SU-DHL-6 (cell line): ENCODE measurements around the gene ASCC2.
"Not testable (repeated sequence)": the region's sequence is repeated elsewhere in the genome, so short reads cannot be mapped to it uniquely, and the experiment has no call there.

Experiments used
- H2AFZ ChIP-seq: fragments of 200-600 bp; sonication (generic); 2 replicates; pipeline ENCODE4 v1.6.1; 2014; ENCODE audit warnings: low read depth, mild to moderate bottlenecking, moderate library complexity, mixed read lengths, antibody characterized with exemption, low read length; ENCODE audit not compliant: severe bottlenecking
- H3F3A ChIP-seq: fragments of 200-600 bp; shearing (Covaris generic); 2 replicates; pipeline ENCODE4 v1.6.0; 2016; ENCODE audit warnings: antibody characterized with exemption, mild to moderate bottlenecking; ENCODE audit not compliant: insufficient read depth
- H3K27ac ChIP-seq: fragments of 200-600 bp; sonication (generic); 2 replicates; pipeline ENCODE4 v1.5.1; 2016; ENCODE audit warnings: low read depth, mild to moderate bottlenecking, low read length, moderate library complexity, mixed read lengths
- H3K27me3 ChIP-seq: fragments of 200-600 bp; sonication (generic), shearing (Covaris generic); 2 replicates; pipeline ENCODE4 v1.6.0; 2014; ENCODE audit warnings: mild to moderate bottlenecking, low read length
- H3K36me3 ChIP-seq: fragments of 200-600 bp; sonication (generic); 2 replicates; pipeline ENCODE4 v1.6.1; 2014; ENCODE audit warnings: mild to moderate bottlenecking, low read length, mixed read lengths
- H3K4me2 ChIP-seq: fragments of 300-600, 200-600 bp; shearing (Covaris generic), sonication (generic); 2 replicates; pipeline ENCODE4 v1.6.0; 2014; ENCODE audit warnings: low read length, low read depth, mild to moderate bottlenecking; ENCODE audit not compliant: poor library complexity, severe bottlenecking
- H3K4me3 ChIP-seq: fragments of 200-600 bp; sonication (generic); 2 replicates; pipeline ENCODE4 v1.5.1; 2014; ENCODE audit warnings: antibody characterized with exemption, low read length, mild to moderate bottlenecking, mixed read lengths; ENCODE audit not compliant: insufficient read depth, poor library complexity, severe bottlenecking
- H3K79me2 ChIP-seq: fragments of 200-600 bp; sonication (generic); 2 replicates; pipeline ENCODE4 v1.6.1; 2014; ENCODE audit warnings: mild to moderate bottlenecking, low read length, moderate library complexity; ENCODE audit not compliant: insufficient read depth
- H3K9ac ChIP-seq: fragments of 200-600 bp; sonication (generic); 2 replicates; pipeline ENCODE4 v1.7.0; 2014; ENCODE audit warnings: mild to moderate bottlenecking, low read length
- H3K9me2 ChIP-seq: fragments of 200-600 bp; sonication (generic); replicated peaks from 2 replicates; pipeline ENCODE4 v1.6.1; 2014; ENCODE audit warnings: low read length; ENCODE audit not compliant: insufficient read depth
- H3K9me3 ChIP-seq: fragments of 200-600 bp; sonication (generic); 2 replicates; pipeline ENCODE4 v1.6.1; 2014; ENCODE audit warnings: low read length, mixed read lengths; ENCODE audit not compliant: insufficient read depth
- H4K20me1 ChIP-seq: fragments of 200-600 bp; sonication (generic); 2 replicates; pipeline ENCODE4 v1.6.1; 2014; ENCODE audit warnings: low read depth, mild to moderate bottlenecking, antibody characterized with exemption, low read length, moderate library complexity, mixed read lengths
- CTCF ChIP-seq: fragments of 200-600 bp; sonication (generic); IDR thresholded peaks from one replicate; pipeline ENCODE4 v1.5.1; 2017; ENCODE audit warnings: antibody characterized with exemption, mild to moderate bottlenecking, low read length, moderate library complexity; ENCODE audit not compliant: insufficient read depth, poor library complexity, severe bottlenecking
- EZH2phosphoT487 ChIP-seq: fragments of 200-600 bp; sonication (generic), shearing (Covaris generic); conservative IDR thresholded peaks from 2 replicates; pipeline ENCODE4 v1.6.1; 2018; ENCODE audit warnings: mild to moderate bottlenecking, antibody characterized with exemption, low read length, moderate library complexity, mixed read lengths

The ASCC2 gene

GRCh38 chr22:29839039-29839438 is 965 bp upstream of the ASCC2 start:
- no peak overlapping the region for H3K4me3 ChIP-seq
- H3F3A ChIP-seq: no peaks in the 10 kb centered on the region
- TF ChIP-seq EZH2phosphoT487 (no peak), CTCF (no peak)
- no peaks in the 10 kb centered on the region for H3K27me3 ChIP-seq
- H3K79me2 ChIP-seq: peaks cover 26% of the 10 kb centered on the region
- peak overlapping the region; percentile 96 for H2AFZ ChIP-seq
- no peaks in the 10 kb centered on the region for H3K36me3 ChIP-seq
- H3K4me2 ChIP-seq: peak overlapping the region; percentile 81
- no peaks in the 10 kb centered on the region for H3K9me3 ChIP-seq
- H3K9me2 ChIP-seq: no peaks in the 10 kb centered on the region
- no peak overlapping the region for H3K9ac ChIP-seq
- no peak overlapping the region for H3K27ac ChIP-seq
- H4K20me1 ChIP-seq: no peaks in the 10 kb centered on the region

GRCh38 chr22:29838599-29838956 is 504 bp upstream of the ASCC2 start:
- peak overlapping the region; percentile 96 for H2AFZ ChIP-seq
- no peaks in the 10 kb centered on the region for H4K20me1 ChIP-seq
- peak overlapping the region; percentile 81 for H3K9ac ChIP-seq
- H3K4me3 ChIP-seq: peak overlapping the region; percentile 54
- no peaks in the 10 kb centered on the region for H3K36me3 ChIP-seq
- no peaks in the 10 kb centered on the region for H3K9me2 ChIP-seq
- no peaks in the 10 kb centered on the region for H3K27me3 ChIP-seq
- H3F3A ChIP-seq: no peaks in the 10 kb centered on the region
- peak overlapping the region; percentile 81 for H3K4me2 ChIP-seq
- H3K27ac ChIP-seq: peak overlapping the region; percentile 26; the same call in 1 of the 2 replicates
- no peak for TF ChIP-seq CTCF
- H3K79me2 ChIP-seq: peaks cover 26% of the 10 kb centered on the region
- no peaks in the 10 kb centered on the region for H3K9me3 ChIP-seq

- H2AFZ ChIP-seq, H3K9me3 ChIP-seq, H3K27ac ChIP-seq, H3K9me2 ChIP-seq, H3F3A ChIP-seq, H4K20me1 ChIP-seq, H3K27me3 ChIP-seq, H3K36me3 ChIP-seq: not testable (repeated sequence)
- peak overlapping the region; percentile 79 for H3K4me3 ChIP-seq
- peak overlapping the region; percentile 81 for H3K9ac ChIP-seq
- H3K79me2 ChIP-seq: peaks cover 26% of the 10 kb centered on the region
- peak overlapping the region; percentile 86 for H3K4me2 ChIP-seq
Measured at GRCh38 chr22:29836791-29837370, 1.2 kb downstream of the ASCC2 start.

- Histone ChIP-seq H3K4me3 (no peak overlapping the region), H3K36me3 (peaks cover 2% of the 10 kb centered on the region; the same call in 1 of the 2 replicates), H2AFZ (no peak overlapping the region), H3K79me2 (peaks cover 26% of the 10 kb centered on the region), H3K27me3 (no peaks in the 10 kb centered on the region), H3F3A (no peaks in the 10 kb centered on the region), H3K27ac (no peak overlapping the region), H3K9ac (no peak overlapping the region), H4K20me1 (no peaks in the 10 kb centered on the region), H3K9me3 (no peaks in the 10 kb centered on the region), H3K9me2 (no peaks in the 10 kb centered on the region), H3K4me2 (no peak overlapping the region)
- no peak for TF ChIP-seq EZH2phosphoT487
- TF ChIP-seq CTCF: no peak
Measured at GRCh38 chr22:29834046-29834445, 4.0 kb downstream of the ASCC2 start.
